ENCODE data around the gene PSMB4. TPM values are rescaled to one million over a fixed set of nuclear protein-coding genes. Genes with fewer than 3 reads are reported as not detected.

PSMB4 gene
- total and polyA plus RNA-seq, 7 experiments from 2014 or later = 54.5 to 339 (median 208) TPM

- Mint-ChIP-seq H3K27me3 (peaks cover 0 to 3% (median 0%) of the 10 kb centered on the region in 5 donors), H3K4me1 (no peaks in the 10 kb centered on the region), H3K36me3 (peaks cover 4 to 10% (median 5%) of the 10 kb centered on the region in 5 donors), H3K4me3 (no peak overlapping the region), H3K27ac (no peak overlapping the region), H3K9me3 (peaks cover 3 to 32% (median 10%) of the 10 kb centered on the region in 11 donors)
- Histone ChIP-seq H3K27me3 (ENCODE audit: control insufficient read depth in 2 of 2, insufficient read depth in 2 of 2, low read length in 2 of 2) (no peaks in the 10 kb centered on the region), H3K4me1 (ENCODE audit: control insufficient read depth in 2 of 2, insufficient read depth in 2 of 2, low read length in 2 of 2) (no peaks in the 10 kb centered on the region), H3K4me3 (ENCODE audit: low read length) (no peak overlapping the region), H3K9me3 (ENCODE audit: control insufficient read depth in 2 of 3, low read length in 3 of 3) (peaks cover 0 to 11% (median 5%) of the 10 kb centered on the region in 3 experiments), H3K27ac (ENCODE audit: low read depth, low read length) (no peak overlapping the region), H3K36me3 (ENCODE audit: control insufficient read depth in 2 of 3, insufficient read depth in 3 of 3, low read length in 3 of 3) (no peaks in the 10 kb centered on the region)
- CTCF ChIA-PET = no interaction called here
- no peak for DNase-seq
- no peak for ATAC-seq
- intact Hi-C loops (cut with micrococcal nuclease) = no loop called here
- POLR2A ChIA-PET = no interaction called here
These were observed 36.8 kb upstream of the PSMB4 start for GRCh38 chr1:151362308-151363155.

GRCh38 chr1:151364996-151365395 lies 34.4 kb upstream of the PSMB4 start:
- Mint-ChIP-seq H3K4me1 (no peaks in the 10 kb centered on the region), H3K27me3 (no peaks in the 10 kb centered on the region), H3K9me3 (peaks cover 3 to 32% (median 10%) of the 10 kb centered on the region in 11 donors), H3K36me3 (peaks cover 4 to 10% (median 5%) of the 10 kb centered on the region in 5 donors), H3K4me3 (no peak overlapping the region), H3K27ac (no peak overlapping the region)
- ChIA-PET CTCF (no interaction called here), POLR2A (no interaction called here)
- ATAC-seq = no peak
- Histone ChIP-seq H3K4me1 (ENCODE audit: control insufficient read depth in 2 of 2, insufficient read depth in 2 of 2, low read length in 2 of 2) (no peaks in the 10 kb centered on the region), H3K27ac (ENCODE audit: low read depth, low read length) (no peak overlapping the region), H3K36me3 (ENCODE audit: control insufficient read depth in 2 of 3, insufficient read depth in 3 of 3, low read length in 3 of 3) (no peaks in the 10 kb centered on the region), H3K9me3 (ENCODE audit: control insufficient read depth in 2 of 3, low read length in 3 of 3) (peaks cover 0 to 11% (median 5%) of the 10 kb centered on the region in 3 experiments), H3K27me3 (ENCODE audit: control insufficient read depth in 2 of 2, insufficient read depth in 2 of 2, low read length in 2 of 2) (no peaks in the 10 kb centered on the region), H3K4me3 (ENCODE audit: low read length) (no peak overlapping the region)
- intact Hi-C loops (cut with micrococcal nuclease) = no loop called here
- no peak for DNase-seq

- no peak overlapping the region for H3K4me3 Mint-ChIP-seq
- DNase-seq (no peak), ATAC-seq (no peak)
- H3K27me3 Mint-ChIP-seq = no peaks in the 10 kb centered on the region
- intact Hi-C loops (cut with micrococcal nuclease) = no loop called here
- H3K4me1 Mint-ChIP-seq = peaks cover 0 to 2% (median 0%) of the 10 kb centered on the region in 7 donors
- no peak overlapping the region for H3K27ac ChIP-seq (ENCODE audit: low read depth, low read length)
- ChIA-PET POLR2A (no interaction called here), CTCF (no interaction called here)
- H3K36me3 Mint-ChIP-seq = no peaks in the 10 kb centered on the region
- no peaks in the 10 kb centered on the region for H3K27me3 ChIP-seq (ENCODE audit: control insufficient read depth in 2 of 2, insufficient read depth in 2 of 2, low read length in 2 of 2)
- peak overlapping the region in 1 of 9 donors; percentile 36 for H3K27ac Mint-ChIP-seq
- peaks cover 0 to under 1% (median 0%) of the 10 kb centered on the region in 3 experiments for H3K9me3 ChIP-seq (ENCODE audit: control insufficient read depth in 2 of 3, low read length in 3 of 3)
- H3K9me3 Mint-ChIP-seq = peaks cover 0 to 11% (median 5%) of the 10 kb centered on the region in 11 donors
- H3K36me3 ChIP-seq (ENCODE audit: control insufficient read depth in 2 of 3, insufficient read depth in 3 of 3, low read length in 3 of 3) = no peaks in the 10 kb centered on the region
- no peak overlapping the region for H3K4me3 ChIP-seq (ENCODE audit: low read length)
- no peaks in the 10 kb centered on the region for H3K4me1 ChIP-seq (ENCODE audit: control insufficient read depth in 2 of 2, insufficient read depth in 2 of 2, low read length in 2 of 2)
These were observed 31.5 kb upstream of the PSMB4 start for GRCh38 chr1:151367658-151368392.

- DNase-seq (no peak), ATAC-seq (no peak)
- ChIA-PET CTCF (no interaction called here), POLR2A (no interaction called here)
- intact Hi-C loops (cut with micrococcal nuclease) = no loop called here
- Histone ChIP-seq H3K36me3 (ENCODE audit: control insufficient read depth in 2 of 3, insufficient read depth in 3 of 3, low read length in 3 of 3) (no peaks in the 10 kb centered on the region), H3K4me3 (ENCODE audit: low read length) (no peak overlapping the region), H3K27me3 (ENCODE audit: control insufficient read depth in 2 of 2, insufficient read depth in 2 of 2, low read length in 2 of 2) (no peaks in the 10 kb centered on the region), H3K27ac (ENCODE audit: low read depth, low read length) (no peak overlapping the region), H3K9me3 (ENCODE audit: control insufficient read depth in 2 of 3, low read length in 3 of 3) (no peaks in the 10 kb centered on the region), H3K4me1 (ENCODE audit: control insufficient read depth in 2 of 2, insufficient read depth in 2 of 2, low read length in 2 of 2) (no peaks in the 10 kb centered on the region)
- Mint-ChIP-seq H3K27ac (no peak overlapping the region), H3K4me3 (no peak overlapping the region), H3K9me3 (peaks cover 0 to 3% (median under 1%) of the 10 kb centered on the region in 11 donors), H3K27me3 (no peaks in the 10 kb centered on the region), H3K36me3 (no peaks in the 10 kb centered on the region), H3K4me1 (peaks cover 0 to 2% (median 0%) of the 10 kb centered on the region in 7 donors)
These were observed 30.7 kb upstream of the PSMB4 start for GRCh38 chr1:151368393-151369301.

GRCh38 chr1:151369302-151369610 lies 30.1 kb upstream of the PSMB4 start:
- H3K27me3 Mint-ChIP-seq = no peaks in the 10 kb centered on the region
- Histone ChIP-seq H3K4me1 (ENCODE audit: control insufficient read depth in 2 of 2, insufficient read depth in 2 of 2, low read length in 2 of 2) (no peaks in the 10 kb centered on the region), H3K36me3 (ENCODE audit: control insufficient read depth in 2 of 3, insufficient read depth in 3 of 3, low read length in 3 of 3) (no peaks in the 10 kb centered on the region), H3K9me3 (ENCODE audit: control insufficient read depth in 2 of 3, low read length in 3 of 3) (no peaks in the 10 kb centered on the region), H3K4me3 (ENCODE audit: low read length) (no peak overlapping the region), H3K27me3 (ENCODE audit: control insufficient read depth in 2 of 2, insufficient read depth in 2 of 2, low read length in 2 of 2) (no peaks in the 10 kb centered on the region), H3K27ac (ENCODE audit: low read depth, low read length) (no peak overlapping the region)
- CTCF ChIA-PET = no interaction called here
- intact Hi-C loops (cut with micrococcal nuclease) = no loop called here
- ATAC-seq (no peak), DNase-seq (no peak)
- no peak overlapping the region for H3K27ac Mint-ChIP-seq
- no peaks in the 10 kb centered on the region for H3K9me3 Mint-ChIP-seq
- H3K4me1 Mint-ChIP-seq = peaks cover 0 to 6% (median 0%) of the 10 kb centered on the region in 7 donors
- POLR2A ChIA-PET = no interaction called here
- H3K4me3 Mint-ChIP-seq = no peak overlapping the region
- H3K36me3 Mint-ChIP-seq = no peaks in the 10 kb centered on the region

- H3K9me3 Mint-ChIP-seq = no peaks in the 10 kb centered on the region
- Histone ChIP-seq H3K27ac (ENCODE audit: low read depth, low read length) (no peak overlapping the region), H3K36me3 (ENCODE audit: control insufficient read depth in 2 of 3, insufficient read depth in 3 of 3, low read length in 3 of 3) (no peaks in the 10 kb centered on the region), H3K4me1 (ENCODE audit: control insufficient read depth in 2 of 2, insufficient read depth in 2 of 2, low read length in 2 of 2) (no peaks in the 10 kb centered on the region), H3K27me3 (ENCODE audit: control insufficient read depth in 2 of 2, insufficient read depth in 2 of 2, low read length in 2 of 2) (no peaks in the 10 kb centered on the region), H3K4me3 (ENCODE audit: low read length) (no peak overlapping the region), H3K9me3 (ENCODE audit: control insufficient read depth in 2 of 3, low read length in 3 of 3) (no peaks in the 10 kb centered on the region)
- POLR2A ChIA-PET = no interaction called here
- H3K36me3 Mint-ChIP-seq = no peaks in the 10 kb centered on the region
- no peak overlapping the region for H3K27ac Mint-ChIP-seq
- intact Hi-C loops (cut with micrococcal nuclease) = no loop called here
- H3K27me3 Mint-ChIP-seq = no peaks in the 10 kb centered on the region
- no peak for DNase-seq
- no peak for ATAC-seq
- CTCF ChIA-PET = interaction anchor here (0.8 kb wide), 1 partner anchor 29 kb away, joined by 4 read pairs; no protein-coding TSS in a partner anchor
- H3K4me1 Mint-ChIP-seq = peaks cover 0 to 6% (median 0%) of the 10 kb centered on the region in 7 donors
- H3K4me3 Mint-ChIP-seq = no peak overlapping the region
These were observed 29.7 kb upstream of the PSMB4 start for GRCh38 chr1:151369621-151370048.
